ENCODE results near the gene GIT1. TPM values are rescaled to one million over a fixed set of nuclear protein-coding genes. Genes with fewer than 3 reads are reported as not detected.

GIT1 gene
- total RNA-seq, 1 donor from 2014 or later: 56.1 TPM

- no peak for DNase-seq (ENCODE audit: low spot score)
Measured at GRCh38 chr17:29616300-29617048, 27.0 kb upstream of the GIT1 start.

- DNase-seq (ENCODE audit: low spot score): peak; percentile 86
Measured at GRCh38 chr17:29615492-29616299, 26.2 kb upstream of the GIT1 start.

- no peak for DNase-seq (ENCODE audit: low spot score)
Measured at GRCh38 chr17:29615048-29615385, 25.6 kb upstream of the GIT1 start.

- no peak for DNase-seq (ENCODE audit: low spot score)
Measured at GRCh38 chr17:29614349-29615047, 25.1 kb upstream of the GIT1 start.

GRCh38 chr17:29613856-29614255 lies 24.4 kb upstream of the GIT1 start:
- DNase-seq (ENCODE audit: low spot score): no peak

GRCh38 chr17:29613352-29613837 lies 23.9 kb upstream of the GIT1 start:
- peak; percentile 96 for DNase-seq (ENCODE audit: low spot score)

- DNase-seq (ENCODE audit: low spot score): no peak
Measured at GRCh38 chr17:29612404-29613280, 23.2 kb upstream of the GIT1 start.

GRCh38 chr17:29612094-29612403 lies 22.6 kb upstream of the GIT1 start:
- DNase-seq (ENCODE audit: low spot score): no peak

GRCh38 chr17:29611351-29612093 lies 22.1 kb upstream of the GIT1 start:
- no peak for DNase-seq (ENCODE audit: low spot score)

- DNase-seq (ENCODE audit: low spot score): no peak
Measured at GRCh38 chr17:29610395-29610794, 20.9 kb upstream of the GIT1 start.

GRCh38 chr17:29608986-29609385 lies 19.5 kb upstream of the GIT1 start:
- no peak for DNase-seq (ENCODE audit: low spot score)

- DNase-seq (ENCODE audit: low spot score): no peak
Measured at GRCh38 chr17:29607557-29608195, 18.2 kb upstream of the GIT1 start.

GRCh38 chr17:29603109-29603674 lies 13.7 kb upstream of the GIT1 start:
- DNase-seq (ENCODE audit: low spot score): no peak

GRCh38 chr17:29597361-29598172 lies 8.1 kb upstream of the GIT1 start:
- no peak for DNase-seq (ENCODE audit: low spot score)

- no peak for DNase-seq (ENCODE audit: low spot score)
Measured at GRCh38 chr17:29596811-29597210, 7.4 kb upstream of the GIT1 start.

GRCh38 chr17:29595943-29596774 lies 6.7 kb upstream of the GIT1 start:
- no peak for DNase-seq (ENCODE audit: low spot score)

- no peak for DNase-seq (ENCODE audit: low spot score)
Measured at GRCh38 chr17:29595107-29595942, 5.9 kb upstream of the GIT1 start.
